Neural progenitor cell (in vitro differentiated cells): ENCODE data around the gene LRIG3. TPM values are rescaled to one million over a fixed set of nuclear protein-coding genes. Genes with fewer than 3 reads are reported as not detected.

ENCODE experiments used
- DNase-seq: peaks from one replicate; pipeline ENCODE4 v3.0.0-alpha.2; 2016; ENCODE audit warnings: low spot score
- H2AFZ ChIP-seq: fragments of 200-600 bp; sonication (generic); replicated peaks from 2 replicates; pipeline ENCODE4 v1.6.1; 2016; ENCODE audit warnings: antibody characterized with exemption
- H3F3A ChIP-seq: fragments of 200-600 bp; sonication (generic); 2 replicates; pipeline ENCODE4 v1.6.1; 2016; ENCODE audit warnings: antibody characterized with exemption, low read depth
- H3K27ac ChIP-seq: fragments of 200-600 bp; sonication (generic); 2 replicates; pipeline ENCODE4 v1.5.1; 2016; ENCODE audit warnings: mild to moderate bottlenecking
- H3K27me3 ChIP-seq: fragments of 200-600 bp; sonication (generic); 2 replicates; pipeline ENCODE4 v1.6.1; 2016; ENCODE audit warnings: mild to moderate bottlenecking, moderate library complexity
- H3K36me3 ChIP-seq: fragments of 200-600 bp; sonication (generic); 2 replicates; pipeline ENCODE4 v1.5.1; 2016
- H3K4me1 ChIP-seq: fragments of 200-600 bp; sonication (generic); 2 replicates; pipeline ENCODE4 v1.6.1; 2016; ENCODE audit warnings: mixed run types
- H3K4me2 ChIP-seq: fragments of 200-600 bp; sonication (generic); 2 replicates; pipeline ENCODE4 v1.6.1; 2016
- H3K4me3 ChIP-seq: fragments of 200-600 bp; sonication (generic); 2 replicates; pipeline ENCODE4 v1.5.1; 2016
- H3K79me2 ChIP-seq: fragments of 200-600 bp; sonication (generic); 2 replicates; pipeline ENCODE4 v1.6.1; 2016; ENCODE audit warnings: low read depth
- H3K9ac ChIP-seq: fragments of 200-600 bp; sonication (generic); 2 replicates; pipeline ENCODE4 v1.6.1; 2016
- H3K9me3 ChIP-seq: fragments of 200-600 bp; sonication (generic); 2 replicates; pipeline ENCODE4 v1.5.1; 2016; ENCODE audit warnings: low read depth
- H4K20me1 ChIP-seq: fragments of 200-600 bp; sonication (generic); 2 replicates; pipeline ENCODE4 v1.6.1; 2016; ENCODE audit warnings: low read depth
- H3K27ac Mint-ChIP-seq: 3 replicates; pipeline ENCODE4 v1.8.0; 2021; ENCODE audit warnings: mixed read lengths
- H3K27me3 Mint-ChIP-seq: 2 replicates; pipeline ENCODE4 v1.8.0; 2022; ENCODE audit warnings: low read depth, mild to moderate bottlenecking, inconsistent platforms, moderate library complexity, mixed read lengths; ENCODE audit not compliant: insufficient read depth
- H3K36me3 Mint-ChIP-seq: 3 replicates; pipeline ENCODE4 v1.8.0; 2021; ENCODE audit warnings: mixed read lengths
- H3K4me1 Mint-ChIP-seq: 3 replicates; pipeline ENCODE4 v1.8.0; 2021; ENCODE audit warnings: mixed read lengths
- H3K4me3 Mint-ChIP-seq: 3 replicates; pipeline ENCODE4 v1.8.0; 2021; ENCODE audit warnings: mild to moderate bottlenecking, moderate library complexity, mixed read lengths
- H3K9me3 Mint-ChIP-seq: 3 replicates; pipeline ENCODE4 v1.8.0; 2020; ENCODE audit warnings: mixed read lengths
- CTCF ChIP-seq: fragments of 200-600 bp; sonication (generic); IDR thresholded peaks from 2 replicates; pipeline ENCODE4 v1.5.1; 2017; ENCODE audit warnings: antibody characterized with exemption, mild to moderate bottlenecking
- EZH2 ChIP-seq: fragments of 200-600 bp; sonication (generic); IDR thresholded peaks from 2 replicates; pipeline ENCODE4 v1.6.1; 2017; ENCODE audit warnings: antibody characterized with exemption, mild to moderate bottlenecking, moderate library complexity
- EZH2phosphoT487 ChIP-seq: fragments of 200-600 bp; sonication (generic); IDR thresholded peaks from 2 replicates; pipeline ENCODE4 v1.6.1; 2017; ENCODE audit warnings: antibody characterized with exemption
- total RNA-seq: library from RNA; depleted of rRNA; stranded (reverse); fragments of >200 nt; gene quantifications from 2 replicates; pipeline ENCODE4 v1.2.3, GENCODE V29; 2015; ENCODE audit warnings: low replicate concordance

LRIG3 gene
- total RNA-seq, 1 donor from 2014 or later: 67.5 TPM

DNA sequence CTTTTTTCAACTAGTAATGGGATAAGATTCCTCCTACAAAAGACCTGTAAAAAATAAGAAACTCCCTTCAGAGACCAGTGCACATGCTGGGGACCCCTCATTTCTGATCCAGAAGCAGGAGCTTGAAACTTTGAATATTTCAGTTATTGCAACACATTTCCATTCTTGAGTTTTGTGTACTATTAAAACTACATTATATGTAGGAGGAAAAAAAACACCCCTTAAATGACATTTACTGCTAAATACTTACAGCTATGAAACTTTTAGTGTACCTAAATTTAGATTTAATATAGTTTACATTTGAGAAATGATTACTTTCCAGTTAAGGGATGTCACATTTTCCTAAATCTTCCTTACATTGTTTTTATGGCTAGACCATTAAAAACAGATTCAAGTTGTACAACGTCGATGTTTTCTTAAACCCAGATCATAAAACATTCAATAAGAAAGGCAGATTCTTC lies 4.1 kb downstream of the LRIG3 start:
- Mint-ChIP-seq H3K9me3 (peaks cover 5% of the 10 kb centered on the region), H3K4me3 (peak overlapping the region; percentile 50), H3K27ac (peak overlapping the region; percentile 9), H3K36me3 (peaks cover 17% of the 10 kb centered on the region), H3K4me1 (peaks cover 65% of the 10 kb centered on the region), H3K27me3 (no peaks in the 10 kb centered on the region)
- peaks cover 52% of the 10 kb centered on the region for H3K4me1 ChIP-seq
- H4K20me1 ChIP-seq: peaks cover 55% of the 10 kb centered on the region
- no peaks in the 10 kb centered on the region for H3K27me3 ChIP-seq
- H3K79me2 ChIP-seq: peaks cover 88% of the 10 kb centered on the region
- peak overlapping the region; percentile 86 for H3K4me3 ChIP-seq
- peak overlapping the region; percentile 98 for H3K4me2 ChIP-seq
- H3K36me3 ChIP-seq: peaks cover 22% of the 10 kb centered on the region
- H3K9ac ChIP-seq: no peak overlapping the region
- no peaks in the 10 kb centered on the region for H3K9me3 ChIP-seq
- H3F3A ChIP-seq: peaks cover 62% of the 10 kb centered on the region
- peak overlapping the region; percentile 85 for H3K27ac ChIP-seq
- TF ChIP-seq EZH2: no peak
- no peak for TF ChIP-seq CTCF
- TF ChIP-seq EZH2phosphoT487: no peak
- DNase-seq: no peak
- H2AFZ ChIP-seq: no peak overlapping the region

DNA sequence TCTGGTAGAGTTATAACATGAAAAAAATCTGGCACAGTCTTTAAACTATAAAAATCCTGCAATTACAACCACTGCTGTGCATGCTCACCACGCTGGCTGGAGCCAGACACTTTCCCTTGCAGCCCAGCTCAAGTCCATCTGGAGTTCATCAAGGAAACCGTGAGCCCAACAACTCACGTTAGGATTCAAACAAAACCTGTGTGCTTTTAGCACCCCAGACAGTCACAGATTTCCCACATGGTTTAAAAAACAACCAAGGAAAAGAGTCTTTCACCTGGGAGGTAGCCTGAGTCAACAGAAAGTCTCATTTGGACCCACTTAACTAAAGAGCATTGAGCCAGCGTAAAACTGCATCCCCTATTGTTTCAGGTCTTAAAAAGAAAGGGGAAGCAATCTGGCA lies 4.7 kb downstream of the LRIG3 start:
- peaks cover 56% of the 10 kb centered on the region for H3F3A ChIP-seq
- peak overlapping the region; percentile 85 for H3K27ac ChIP-seq
- peaks cover 55% of the 10 kb centered on the region for H3K4me1 ChIP-seq
- no peak overlapping the region for H3K9ac ChIP-seq
- H3K4me2 ChIP-seq: peak overlapping the region; percentile 98
- no peaks in the 10 kb centered on the region for H3K9me3 ChIP-seq
- peak overlapping the region; percentile 74 for H3K27ac Mint-ChIP-seq
- peak overlapping the region; percentile 79 for H3K4me3 Mint-ChIP-seq
- peaks cover 60% of the 10 kb centered on the region for H4K20me1 ChIP-seq
- peaks cover 23% of the 10 kb centered on the region for H3K36me3 Mint-ChIP-seq
- DNase-seq: peak; percentile 37
- no peaks in the 10 kb centered on the region for H3K27me3 Mint-ChIP-seq
- H3K36me3 ChIP-seq: peaks cover 22% of the 10 kb centered on the region
- H3K9me3 Mint-ChIP-seq: peaks cover 5% of the 10 kb centered on the region
- no peak overlapping the region for H2AFZ ChIP-seq
- H3K4me1 Mint-ChIP-seq: peaks cover 67% of the 10 kb centered on the region
- TF ChIP-seq EZH2phosphoT487 (no peak), CTCF (no peak), EZH2 (no peak)
- peaks cover 93% of the 10 kb centered on the region for H3K79me2 ChIP-seq
- peak overlapping the region; percentile 86 for H3K4me3 ChIP-seq
- H3K27me3 ChIP-seq: no peaks in the 10 kb centered on the region

- H4K20me1 ChIP-seq: peaks cover 66% of the 10 kb centered on the region
- H3K27me3 Mint-ChIP-seq: no peaks in the 10 kb centered on the region
- peaks cover 99% of the 10 kb centered on the region for H3K79me2 ChIP-seq
- H3K36me3 Mint-ChIP-seq: peaks cover 26% of the 10 kb centered on the region
- no peak overlapping the region for H3K27ac ChIP-seq
- H3K9me3 Mint-ChIP-seq: peaks cover 5% of the 10 kb centered on the region
- H3K4me3 Mint-ChIP-seq: peak overlapping the region; percentile 79
- no peak overlapping the region for H2AFZ ChIP-seq
- H3K4me2 ChIP-seq: peak overlapping the region; percentile 98
- peaks cover 53% of the 10 kb centered on the region for H3F3A ChIP-seq
- peaks cover 56% of the 10 kb centered on the region for H3K4me1 ChIP-seq
- H3K27ac Mint-ChIP-seq: peak overlapping the region; percentile 74
- H3K36me3 ChIP-seq: peaks cover 22% of the 10 kb centered on the region
- peaks cover 67% of the 10 kb centered on the region for H3K4me1 Mint-ChIP-seq
- no peaks in the 10 kb centered on the region for H3K9me3 ChIP-seq
- TF ChIP-seq CTCF: no peak
- TF ChIP-seq EZH2: no peak
- TF ChIP-seq EZH2phosphoT487: no peak
- peak overlapping the region; percentile 7 for H3K4me3 ChIP-seq
- H3K9ac ChIP-seq: no peak overlapping the region
- DNase-seq: no peak
- no peaks in the 10 kb centered on the region for H3K27me3 ChIP-seq
Observed at GRCh38 chr12:58915037-58915436, 5.3 kb downstream of the LRIG3 start.
